Mammary epithelial cell (primary cell): Measurements from ENCODE around the gene NCBP1.

Source experiments
- CTCF ChIP-seq, 2 donors: IDR thresholded peaks in 1 of 2; conservative IDR thresholded peaks in 1 of 2; 2 replicates each; pipeline ENCODE4 v1.5.1; 2011 to 2012; ENCODE audit warnings: inconsistent platforms in 2 of 2, low read length in 2 of 2, mild to moderate bottlenecking in 2 of 2, control low read depth in 1 of 2, low read depth in 1 of 2; ENCODE audit not compliant: insufficient read depth in 1 of 2; ENCODE audit errors: extremely low read depth in 1 of 2
- EZH2 ChIP-seq: IDR thresholded peaks from 2 replicates; pipeline ENCODE4 v1.6.1; 2012; ENCODE audit warnings: low read length, inconsistent platforms, borderline replicate concordance

GRCh38 chr9:97592126-97592525, 41.5 kb upstream of the NCBP1 start:
- TF ChIP-seq CTCF (conservative IDR thresholded peaks at IDR 0.05 in 1 of 2, IDR thresholded peaks at IDR 0.05 in 1 of 2; ENCODE audit: extremely low read depth in 1 of 2, insufficient read depth in 1 of 2, low read depth in 1 of 2, low read length in 2 of 2) (no peak), EZH2 (no peak)
